HepG2 (cell line): ENCODE data around the gene INO80E.

ENCODE experiments used
- ADNP ChIP-seq: sonication (generic); formaldehyde crosslinking; IDR thresholded peaks from 2 replicates; pipeline ENCODE4 v1.4.0; 2020; ENCODE audit warnings: missing genetic modification reagents
- EZH2 ChIP-seq: conservative IDR thresholded peaks from 2 replicates; pipeline ENCODE4 v1.6.1; 2012; ENCODE audit warnings: mild to moderate bottlenecking, low read depth, low read length, moderate library complexity
- HIVEP1 ChIP-seq: sonication (generic); formaldehyde crosslinking; IDR thresholded peaks from 2 replicates; pipeline ENCODE4 v1.4.0; 2020; ENCODE audit warnings: mild to moderate bottlenecking, missing genetic modification reagents
- IRF9 ChIP-seq: sonication (generic); formaldehyde crosslinking; IDR thresholded peaks from 2 replicates; pipeline ENCODE4 v1.8.0; 2022; ENCODE audit warnings: missing genetic modification reagents, mild to moderate bottlenecking, borderline replicate concordance
- JARID2 ChIP-seq: sonication (generic); formaldehyde crosslinking; IDR thresholded peaks from 2 replicates; pipeline ENCODE4 v1.8.1; 2023; ENCODE audit warnings: missing genetic modification reagents, inconsistent platforms; ENCODE audit not compliant: insufficient replicate concordance
- JUN ChIP-seq: sonication (generic); formaldehyde crosslinking; IDR thresholded peaks from 2 replicates; pipeline ENCODE4 v1.4.0; 2020; ENCODE audit warnings: mild to moderate bottlenecking, missing genetic modification reagents
- RXRA ChIP-seq: sonication (generic); formaldehyde crosslinking; IDR thresholded peaks from 2 replicates; pipeline ENCODE4 v1.5.1; 2020; ENCODE audit warnings: missing genetic modification reagents

GRCh38 chr16:30002614-30003346 is 6.7 kb downstream of the INO80E start:
- TF ChIP-seq EZH2 (no peak), JUN (CRISPR knock-in tag) (no peak), JARID2 (CRISPR knock-in tag) (no peak), ADNP (CRISPR knock-in tag) (no peak), RXRA (CRISPR knock-in tag) (no peak), HIVEP1 (CRISPR knock-in tag) (no peak), IRF9 (CRISPR knock-in tag) (no peak)
